Fibroblast of upper back skin (primary cell): ENCODE results near the gene AZIN2.
"Not testable (repeated sequence)": the region's sequence is repeated elsewhere in the genome, so short reads cannot be mapped to it uniquely, and the experiment has no call there.

Experiments used
- DNase-seq: peaks from one replicate; pipeline ENCODE4 v3.0.0-alpha.2; 2013

Gene AZIN2

DNA sequence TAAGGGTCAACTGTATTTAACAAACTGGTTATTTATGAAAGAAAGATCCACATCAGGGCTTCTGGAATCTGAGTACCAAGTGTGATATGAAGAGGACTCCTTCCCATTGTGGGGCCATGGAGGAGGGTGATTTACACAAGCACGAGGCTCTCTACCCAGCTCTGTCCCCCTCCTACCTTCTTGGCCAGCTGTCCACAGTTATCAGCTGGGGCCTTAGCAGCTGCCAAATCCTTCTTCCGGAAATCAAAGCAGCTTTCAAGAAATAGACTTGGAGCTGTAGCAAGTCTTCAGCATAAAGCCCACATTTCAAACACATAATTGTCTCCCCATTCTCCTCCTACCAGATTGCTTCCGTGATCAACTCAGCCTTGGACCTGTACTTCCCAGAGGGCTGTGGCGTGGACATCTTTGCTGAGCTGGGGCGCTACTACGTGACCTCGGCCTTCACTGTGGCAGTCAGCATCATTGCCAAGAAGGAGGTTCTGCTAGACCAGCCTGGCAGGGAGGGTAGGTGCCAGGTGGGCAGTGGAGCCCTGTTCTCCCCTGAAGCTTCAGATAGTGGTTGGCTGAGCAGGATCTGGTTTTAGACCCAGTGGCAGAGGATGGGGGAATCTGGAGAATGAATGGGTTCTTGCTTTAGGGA is 15.5 kb downstream of the AZIN2 start:
- peak; percentile 47 for DNase-seq

DNA sequence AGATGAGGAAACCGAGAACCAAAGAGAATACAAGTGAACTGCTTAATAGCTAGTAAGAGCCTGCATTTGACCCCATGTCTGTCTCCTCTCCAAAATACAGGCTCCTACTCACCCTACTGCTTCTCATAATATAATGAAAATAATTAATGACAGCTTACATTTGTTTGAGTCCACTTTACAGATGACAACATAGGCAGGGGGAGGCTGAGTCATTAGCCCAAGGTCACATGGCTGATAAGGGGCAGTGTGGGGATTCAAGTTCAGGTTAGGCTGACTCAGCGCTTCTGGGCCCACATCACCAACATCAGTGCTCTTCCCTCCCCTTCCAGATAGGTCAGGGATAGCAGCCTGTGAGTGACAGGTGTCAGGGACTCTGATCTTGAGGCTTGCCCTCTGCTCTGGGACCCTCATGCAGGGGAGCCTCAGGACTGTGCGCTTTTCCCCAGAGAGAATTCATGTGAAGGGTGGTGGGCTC is 16.2 kb downstream of the AZIN2 start:
- DNase-seq: no peak

GRCh38 chr1:33097762-33098161 is 16.8 kb downstream of the AZIN2 start:
- DNase-seq: no peak

GRCh38 chr1:33098371-33098770 is 17.4 kb downstream of the AZIN2 start:
- DNase-seq: peak; percentile 91

DNA sequence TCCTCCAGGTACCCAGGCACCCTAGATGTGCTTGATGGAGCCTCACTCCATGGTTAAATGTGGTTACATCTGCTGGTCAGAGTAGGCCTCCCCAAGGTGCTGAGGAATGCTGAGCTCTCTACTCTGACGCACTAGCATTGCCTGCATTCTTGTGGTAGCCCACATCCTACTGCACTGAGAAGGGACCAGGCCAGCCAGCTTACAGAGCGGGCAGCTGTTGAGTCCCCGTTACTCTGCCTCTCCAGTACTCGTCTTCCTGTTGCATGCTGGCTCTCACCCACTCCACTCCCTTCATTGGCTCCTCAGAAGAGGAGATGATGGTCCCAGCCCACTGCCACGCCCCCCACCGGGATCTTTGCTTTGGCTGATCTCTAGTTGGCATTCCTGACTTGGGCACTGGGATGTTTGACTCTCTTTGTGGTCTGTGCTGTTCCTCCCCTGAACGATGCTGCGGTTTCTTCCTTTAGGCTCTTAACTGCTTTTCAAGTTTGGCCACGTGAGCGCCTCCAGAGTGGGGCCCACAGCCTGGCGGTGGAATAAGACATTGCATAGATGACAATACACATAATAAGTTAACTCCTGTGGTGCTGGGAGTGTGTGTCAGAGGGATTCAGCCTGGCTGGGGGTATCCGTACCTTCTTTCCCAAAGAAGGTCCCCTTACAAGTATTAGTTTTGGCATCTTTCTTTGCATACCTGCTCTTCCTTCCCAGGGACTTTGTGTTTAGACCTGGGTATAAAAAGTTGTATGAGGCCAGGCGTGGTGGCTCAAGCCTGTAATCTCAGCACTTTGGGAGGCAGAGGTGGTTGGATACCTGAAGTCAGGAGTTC is 18.6 kb downstream of the AZIN2 start:
- peak; percentile 100 for DNase-seq

DNA sequence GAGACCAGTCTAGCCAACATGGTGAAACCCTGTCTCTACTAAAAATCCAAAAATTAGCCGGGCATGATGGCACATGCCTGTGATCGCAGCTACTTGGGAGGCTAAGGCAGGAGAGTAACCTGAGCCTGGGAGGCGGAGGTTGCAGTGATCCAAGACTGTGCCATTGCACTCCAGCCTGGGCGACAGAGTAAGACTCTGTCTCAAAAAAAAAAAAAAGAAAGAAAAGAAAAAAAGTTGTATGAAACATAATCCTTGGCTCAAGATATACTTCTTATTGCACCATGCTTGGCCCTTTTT is 19.1 kb downstream of the AZIN2 start:
- DNase-seq: not testable (repeated sequence)

DNA sequence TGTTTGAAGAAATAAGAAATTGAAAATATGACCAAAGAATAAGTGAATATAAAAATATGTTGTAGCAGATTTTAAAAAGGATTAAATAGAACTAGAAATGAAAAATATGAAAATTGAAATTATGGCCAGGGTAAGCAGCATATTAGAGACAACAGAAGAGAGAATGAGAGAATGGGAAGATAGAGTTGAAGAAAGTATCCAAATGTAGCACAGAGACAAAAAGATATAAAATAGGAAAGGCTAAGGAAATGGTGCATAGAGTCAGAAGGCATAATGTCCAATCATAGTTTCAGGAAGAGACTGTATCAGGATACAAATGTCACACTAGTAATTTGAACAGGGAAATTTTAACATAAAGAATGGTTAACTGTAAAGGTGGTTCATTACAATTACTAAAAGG is 29.5 kb downstream of the AZIN2 start:
- no peak for DNase-seq

- DNase-seq: peak; percentile 22
These were observed 31.0 kb downstream of the AZIN2 start for GRCh38 chr1:33111965-33112364.

DNA sequence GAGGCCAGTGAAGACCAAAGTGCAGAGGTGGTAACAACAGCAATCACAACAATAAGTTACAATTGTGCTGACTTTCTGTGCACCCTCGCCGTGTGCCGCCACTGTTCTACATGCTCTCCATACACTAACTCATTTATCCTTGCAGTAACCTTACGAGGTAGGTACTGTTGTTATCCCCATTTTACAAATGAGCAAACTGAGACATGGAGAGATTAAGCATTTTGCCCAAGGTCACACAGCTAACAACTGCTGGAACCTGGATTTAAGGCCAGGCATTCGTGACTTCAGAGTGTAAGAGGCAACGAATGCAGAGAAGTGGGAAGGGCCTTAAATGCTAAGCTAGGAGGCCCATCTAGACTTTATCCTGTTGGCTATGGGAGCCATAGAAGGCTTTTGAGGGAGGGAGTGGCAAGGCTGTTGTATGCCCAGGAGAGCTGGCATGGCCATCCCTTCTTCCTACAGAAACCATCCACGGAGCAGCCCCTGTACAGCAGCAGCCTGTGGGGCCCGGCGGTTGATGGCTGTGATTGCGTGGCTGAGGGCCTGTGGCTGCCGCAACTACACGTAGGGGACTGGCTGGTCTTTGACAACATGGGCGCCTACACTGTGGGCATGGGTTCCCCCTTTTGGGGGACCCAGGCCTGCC is 36.6 kb downstream of the AZIN2 start:
- no peak for DNase-seq

DNA sequence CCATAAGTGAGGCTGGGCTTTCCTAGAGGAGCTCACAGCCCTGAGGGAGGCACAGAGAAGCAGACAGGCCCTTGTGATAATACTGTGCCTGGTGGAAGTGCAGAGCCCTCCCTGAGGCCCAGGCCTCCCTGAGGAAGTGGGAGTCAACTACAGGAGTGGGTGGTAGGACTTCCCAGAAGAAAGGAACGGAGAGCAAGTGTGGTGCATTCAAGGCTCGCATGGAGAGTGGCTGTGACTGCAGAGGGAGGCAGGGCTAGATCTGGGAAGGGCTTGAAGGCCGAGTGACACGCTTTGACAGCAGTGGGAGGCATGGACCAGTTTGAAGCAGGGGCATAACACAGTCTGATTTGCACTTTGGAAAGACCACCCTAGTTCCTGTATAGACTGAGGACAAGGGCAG is 37.3 kb downstream of the AZIN2 start:
- no peak for DNase-seq

GRCh38 chr1:33119050-33119449 is 38.1 kb downstream of the AZIN2 start:
- no peak for DNase-seq

GRCh38 chr1:33119532-33120217 is 38.7 kb downstream of the AZIN2 start:
- no peak for DNase-seq

- no peak for DNase-seq
These were observed 39.7 kb downstream of the AZIN2 start for GRCh38 chr1:33120436-33121231.

DNA sequence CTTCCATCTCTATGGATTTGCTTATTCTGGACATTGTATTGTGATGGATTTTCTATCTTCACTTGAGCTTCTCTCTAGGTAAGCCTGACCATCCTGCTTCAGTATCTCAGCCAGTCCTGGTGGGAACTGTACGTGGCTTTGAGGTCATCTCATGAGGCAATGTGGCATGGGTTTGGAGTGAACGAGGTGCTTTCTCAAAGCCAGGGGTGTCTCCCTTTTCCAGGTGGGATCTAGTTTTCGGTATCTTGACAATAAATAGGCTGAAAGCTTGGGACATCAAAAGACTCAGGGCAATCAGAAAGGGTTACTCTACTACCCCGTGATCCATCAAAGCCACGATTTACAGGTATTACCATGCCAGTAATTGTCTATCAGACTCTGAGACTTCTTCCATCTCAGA is 40.8 kb downstream of the AZIN2 start:
- no peak for DNase-seq

DNA sequence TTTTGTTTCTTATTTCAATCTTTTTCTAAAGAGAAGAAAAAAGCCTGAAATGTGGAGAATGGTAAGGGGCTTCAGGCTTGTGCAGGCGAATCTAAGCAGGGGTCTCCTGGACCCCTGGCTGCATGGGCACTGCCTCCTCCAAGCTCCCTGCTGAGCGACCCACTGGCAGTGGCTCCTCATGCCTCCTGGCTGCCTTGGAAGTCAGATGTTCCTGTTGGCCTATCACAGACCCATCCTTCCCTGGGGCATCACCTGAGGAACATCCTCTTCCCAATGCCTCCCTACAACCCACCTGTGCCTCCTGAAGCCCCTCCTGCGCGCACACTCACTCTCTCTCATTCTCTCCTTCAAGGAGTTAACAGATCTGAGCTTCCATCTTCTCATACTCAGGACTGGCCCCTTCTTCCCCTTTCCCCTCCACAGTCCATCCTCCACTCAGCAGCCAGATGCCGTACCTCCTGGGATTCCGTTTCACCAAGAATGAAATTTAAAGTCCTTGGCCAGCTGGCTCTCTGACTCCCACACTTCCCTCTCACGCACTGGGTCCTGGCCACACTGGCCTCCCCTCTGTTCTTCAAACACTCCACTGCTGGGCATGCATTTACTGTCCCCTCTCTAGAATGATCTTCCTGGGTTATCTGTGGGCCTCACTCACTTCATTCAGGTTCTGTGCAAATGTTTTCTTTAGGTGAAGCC is 41.7 kb downstream of the AZIN2 start:
- DNase-seq: no peak

GRCh38 chr1:33123266-33123665 is 42.3 kb downstream of the AZIN2 start:
- DNase-seq: no peak

DNA sequence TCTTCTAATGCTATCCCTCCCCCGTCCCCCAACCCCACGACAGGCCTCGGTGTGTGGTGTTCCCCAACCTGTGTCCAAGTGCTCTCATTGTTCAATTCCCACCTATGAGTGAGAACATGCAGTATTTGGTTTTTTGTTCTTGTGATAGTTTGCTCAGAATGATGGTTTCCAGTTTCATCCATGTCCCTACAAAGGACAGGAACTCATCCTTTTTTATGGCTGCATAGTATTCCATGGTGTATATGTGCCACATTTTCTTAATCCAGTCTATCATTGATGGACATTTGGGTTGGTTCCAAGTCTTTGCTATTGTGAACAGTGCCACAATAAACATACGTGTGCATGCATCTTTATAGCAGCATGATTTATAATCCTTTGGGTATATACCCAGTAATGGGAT is 43.7 kb downstream of the AZIN2 start:
- DNase-seq: not testable (repeated sequence)

- no peak for DNase-seq
These were observed 45.6 kb downstream of the AZIN2 start for GRCh38 chr1:33126411-33127000.

- peak; percentile 99 for DNase-seq
These were observed 46.3 kb downstream of the AZIN2 start for GRCh38 chr1:33127001-33127823.

- DNase-seq: no peak
These were observed 47.8 kb downstream of the AZIN2 start for GRCh38 chr1:33128781-33129180.

DNA sequence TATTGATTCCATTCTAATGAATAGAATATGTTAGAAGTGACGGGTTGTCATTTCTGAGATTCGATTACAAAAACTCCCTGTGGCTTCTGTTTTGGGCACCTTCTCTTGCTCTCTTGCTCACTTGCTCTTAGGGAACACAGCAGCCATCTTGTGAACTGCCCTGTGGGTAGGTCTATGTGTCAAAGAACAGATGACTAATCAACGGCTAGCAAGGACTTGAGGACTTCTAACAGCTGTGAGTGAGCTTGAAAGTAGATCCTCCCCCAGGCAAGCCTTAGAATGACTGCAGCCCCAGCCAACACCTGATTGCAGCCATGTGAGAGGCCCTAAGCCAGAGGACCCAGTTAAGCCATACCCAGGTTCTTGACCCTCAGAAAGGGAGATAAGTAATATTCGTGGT is 49.3 kb downstream of the AZIN2 start:
- DNase-seq: no peak
